Measurements from ENCODE around the gene FBLN5.

- TF ChIP-seq CTCF (IDR thresholded peaks at IDR 0.05; ENCODE audit: low read depth, low read length, missing input control) (no peak), MAX (IDR thresholded peaks at IDR 0.05) (no peak), ZBTB33 (IDR thresholded peaks at IDR 0.05) (no peak), REST (IDR thresholded peaks at IDR 0.05) (no peak), RXRA (IDR thresholded peaks at IDR 0.05) (peak; percentile 66 to 82), JUND (IDR thresholded peaks at IDR 0.05) (no peak), RAD21 (IDR thresholded peaks at IDR 0.05) (no peak), ATF3 (IDR thresholded peaks at IDR 0.05) (no peak), TAF1 (conservative IDR thresholded peaks at IDR 0.05) (no peak), YY1 (IDR thresholded peaks at IDR 0.05) (no peak), EGR1 (IDR thresholded peaks at IDR 0.05; ENCODE audit: low read depth in 2 of 2) (no peak), GABPA (IDR thresholded peaks at IDR 0.05 in 1 of 2, conservative IDR thresholded peaks at IDR 0.05 in 1 of 2) (no peak)
These were observed 10.4 kb upstream of the FBLN5 start for GRCh38 chr14:91957876-91958313.

Data from liver (tissue), 3 donors.